Lower leg skin (tissue), 4 donors: ENCODE measurements around the gene DNAH6. TPM values are rescaled to one million over a fixed set of nuclear protein-coding genes. Genes with fewer than 3 reads are reported as not detected.

ENCODE experiments used
- DNase-seq, 2 donors: peaks; one replicate each; pipeline ENCODE4 v3.0.0-alpha.2; 2019; ENCODE audit warnings: low spot score in 2 of 2
- H3K4me3 ChIP-seq: fragments of 200-600 bp; sonication (generic); 2 replicates; pipeline ENCODE4 v1.5.1; 2017; ENCODE audit warnings: mild to moderate bottlenecking, low read depth; ENCODE audit not compliant: poor library complexity, severe bottlenecking
- CTCF ChIP-seq, 3 donors: fragments of 450-650 bp; IDR thresholded peaks; one replicate each; pipeline ENCODE4 v1.5.1; 2016; ENCODE audit warnings: antibody characterized with exemption in 3 of 3, mild to moderate bottlenecking in 3 of 3, moderate library complexity in 2 of 3
- POLR2A ChIP-seq, 2 donors: fragments of 450-650 bp; IDR thresholded peaks; one replicate each; pipeline ENCODE4 v1.6.1; 2016 to 2017; ENCODE audit warnings: antibody characterized with exemption in 2 of 2, mild to moderate bottlenecking in 1 of 2, moderate library complexity in 1 of 2
- WGBS, 2 donors: methylation state at CpG; one replicate each; pipeline ENCODE4 v1.1.5; 2018; 5-methylcytosine and 5-hydroxymethylcytosine counted together
- intact Hi-C: fragments of 100-400 bp; cut with DNase I; formaldehyde crosslinking; loops from one replicate; pipeline ENCODE4 v1.15.0; 2023; ENCODE audit warnings: low total_unique reads
- total RNA-seq, 4 donors: library from RNA; depleted of rRNA; stranded (reverse); fragments of >200 nt; gene quantifications; one replicate each; pipeline ENCODE4 v1.1.0, GENCODE V29; 2016

The DNAH6 gene
- total RNA-seq, 4 donors from 2014 or later, result 0.02 to 0.72 (median 0.25) TPM

GRCh38 chr2:84857566-84857965 is 341.3 kb downstream of the DNAH6 start:
- WGBS, 2 donors, result 67 to 88% methylated on average over 5 of the region's 5 CpGs
- intact Hi-C loops, result no loop called here
- H3K4me3 ChIP-seq, result no peak overlapping the region
- DNase-seq, result peak in 1 of 2 donors; percentile 60
- no peak for TF ChIP-seq CTCF (IDR thresholded peaks at IDR 0.05)
- TF ChIP-seq POLR2A (IDR thresholded peaks at IDR 0.05), result no peak

GRCh38 chr2:84858123-84858522 is 341.8 kb downstream of the DNAH6 start:
- H3K4me3 ChIP-seq, result no peak overlapping the region
- DNase-seq, result peak in 1 of 2 donors; percentile 14
- no peak for TF ChIP-seq CTCF (IDR thresholded peaks at IDR 0.05)
- intact Hi-C loops, result no loop called here
- WGBS, 2 donors, result 75 to 91% methylated on average over 3 of the region's 3 CpGs

GRCh38 chr2:84858937-84859336 is 342.6 kb downstream of the DNAH6 start:
- DNase-seq, result peak in 1 of 2 donors; percentile 31
- WGBS, 2 donors, result 74 to 85% methylated on average over 3 of the region's 3 CpGs
- intact Hi-C loops, result no loop called here
- TF ChIP-seq POLR2A (IDR thresholded peaks at IDR 0.05) (no peak), CTCF (IDR thresholded peaks at IDR 0.05) (no peak)
- H3K4me3 ChIP-seq, result no peak overlapping the region

GRCh38 chr2:84861539-84861938 is 345.2 kb downstream of the DNAH6 start:
- no peak overlapping the region for H3K4me3 ChIP-seq
- TF ChIP-seq CTCF (IDR thresholded peaks at IDR 0.05) (no peak), POLR2A (IDR thresholded peaks at IDR 0.05) (no peak)
- 73 to 80% methylated on average over 6 of the region's 6 CpGs for WGBS, 2 donors
- intact Hi-C loops, result no loop called here
- peak in 1 of 2 donors; percentile 7 for DNase-seq

- no peak for TF ChIP-seq CTCF (IDR thresholded peaks at IDR 0.05)
- no peak for TF ChIP-seq POLR2A (IDR thresholded peaks at IDR 0.05)
- intact Hi-C loops, result no loop called here
- DNase-seq, result no peak
- no peak overlapping the region for H3K4me3 ChIP-seq
- WGBS, 2 donors, result 75 to 81% methylated on average over 6 of the region's 6 CpGs
Observed at GRCh38 chr2:84862006-84862405, 345.7 kb downstream of the DNAH6 start.

GRCh38 chr2:84865181-84865783 is 349.0 kb downstream of the DNAH6 start:
- peak in 1 of 2 donors; percentile 34 for DNase-seq
- no peak for TF ChIP-seq POLR2A (IDR thresholded peaks at IDR 0.05)
- TF ChIP-seq CTCF (IDR thresholded peaks at IDR 0.05), result no peak
- H3K4me3 ChIP-seq, result no peak overlapping the region
- 49 to 68% methylated on average over 6 of the region's 6 CpGs for WGBS, 2 donors
- intact Hi-C loops, result no loop called here
